ENCODE data around the gene INHBA.

GRCh38 chr7:41656366-41656765 lies 46.5 kb downstream of the INHBA start:
- TF ChIP-seq EP300 (IDR thresholded peaks at IDR 0.05) = no peak
- TF ChIP-seq POLR2A (IDR thresholded peaks at IDR 0.05) = no peak
- TF ChIP-seq CTCF (IDR thresholded peaks at IDR 0.05) = no peak
